Measurements from ENCODE around the gene CHCHD3.

The CHCHD3 gene

GRCh38 chr7:133081599-133082389, at the start of gene CHCHD3:
CHCHD3 (minus strand) TSS chr7:133082090; CDS start chr7:133081937, 153 bp downstream.
- peak; percentile 93 for DNase-seq (ENCODE audit: low read depth)

GRCh38 chr7:133130166-133130565, 48.3 kb upstream of the CHCHD3 start:
- DNase-seq (ENCODE audit: low read depth), result no peak

DNA sequence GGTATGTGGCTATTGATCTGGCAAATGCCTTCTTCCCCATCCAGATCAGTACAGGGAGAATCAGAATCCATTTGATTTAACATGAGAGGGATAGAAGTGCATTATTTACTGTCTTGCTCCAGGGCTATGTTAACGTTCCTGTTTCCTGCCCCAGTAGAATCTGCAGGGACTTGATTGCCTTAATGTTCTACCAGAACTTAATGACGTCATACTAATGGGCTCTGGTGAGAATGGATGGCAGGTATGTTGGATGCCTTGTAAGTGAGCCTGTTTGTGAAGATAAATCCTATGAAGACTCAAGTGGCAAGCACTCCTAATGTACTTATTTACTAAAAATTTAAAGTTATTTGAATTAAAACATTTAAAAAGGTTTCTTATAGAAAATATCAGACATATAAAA, 44.5 kb upstream of the CHCHD3 start:
- DNase-seq (ENCODE audit: low read depth), result no peak

- DNase-seq (ENCODE audit: low read depth), result no peak
Observed at GRCh38 chr7:133124974-133125373, 43.1 kb upstream of the CHCHD3 start.

DNA sequence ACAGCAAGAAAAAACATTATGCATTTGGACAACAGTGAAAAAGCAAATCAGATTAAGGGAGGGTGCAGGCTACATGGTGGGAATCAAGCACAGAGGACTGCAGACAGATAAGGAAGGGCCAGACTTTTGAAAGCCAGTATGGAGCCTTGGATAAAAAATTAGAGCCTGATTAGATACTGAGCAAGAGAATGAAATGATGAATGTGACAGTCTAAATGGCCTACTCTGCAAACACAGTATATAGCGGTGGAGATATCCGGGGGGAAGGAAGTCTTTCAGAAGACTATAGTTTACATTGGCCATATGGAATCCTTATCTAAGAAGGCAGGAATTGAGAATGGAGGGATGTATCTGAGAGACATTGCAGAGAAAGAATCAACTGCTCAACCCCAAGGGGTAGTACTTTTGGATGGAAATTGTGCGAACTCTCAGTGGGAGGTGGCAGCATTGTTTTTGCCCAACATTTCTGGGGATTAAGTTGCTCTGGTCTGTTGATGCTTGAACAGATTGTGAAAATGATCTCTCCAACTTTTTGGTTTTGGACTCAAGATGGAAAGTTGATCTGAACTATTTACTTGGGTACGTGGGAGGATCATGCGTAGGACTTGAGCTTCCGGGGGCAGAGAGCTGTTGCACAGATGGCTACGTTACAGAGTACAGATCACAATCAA, 39.4 kb upstream of the CHCHD3 start:
- DNase-seq (ENCODE audit: low read depth), result no peak

- no peak for DNase-seq (ENCODE audit: low read depth)
Observed at GRCh38 chr7:133119067-133119466, 37.2 kb upstream of the CHCHD3 start.

- no peak for DNase-seq (ENCODE audit: low read depth)
Observed at GRCh38 chr7:133118261-133118660, 36.4 kb upstream of the CHCHD3 start.

DNA sequence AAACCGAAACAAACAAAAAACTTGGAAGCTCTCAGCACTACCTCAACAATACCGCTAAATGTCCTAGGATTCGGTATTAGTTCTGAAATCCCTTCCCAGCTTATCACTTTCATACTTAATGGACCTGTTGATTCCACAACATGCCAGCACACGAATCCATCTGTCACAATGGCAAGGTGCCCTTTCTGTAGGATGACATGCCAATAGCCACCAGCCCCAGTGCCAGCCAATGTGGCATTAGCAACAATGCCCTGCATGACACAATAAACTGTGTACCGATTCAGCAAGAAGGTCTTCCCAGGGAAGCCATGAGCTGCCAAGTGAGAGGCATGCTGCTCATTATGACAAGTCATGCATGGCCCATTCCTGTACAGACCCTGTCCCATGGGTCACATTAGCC, 35.6 kb upstream of the CHCHD3 start:
- DNase-seq (ENCODE audit: low read depth), result no peak

GRCh38 chr7:133115596-133115995, 33.7 kb upstream of the CHCHD3 start:
- no peak for DNase-seq (ENCODE audit: low read depth)

- DNase-seq (ENCODE audit: low read depth), result no peak
Observed at GRCh38 chr7:133114519-133114918, 32.6 kb upstream of the CHCHD3 start.

DNA sequence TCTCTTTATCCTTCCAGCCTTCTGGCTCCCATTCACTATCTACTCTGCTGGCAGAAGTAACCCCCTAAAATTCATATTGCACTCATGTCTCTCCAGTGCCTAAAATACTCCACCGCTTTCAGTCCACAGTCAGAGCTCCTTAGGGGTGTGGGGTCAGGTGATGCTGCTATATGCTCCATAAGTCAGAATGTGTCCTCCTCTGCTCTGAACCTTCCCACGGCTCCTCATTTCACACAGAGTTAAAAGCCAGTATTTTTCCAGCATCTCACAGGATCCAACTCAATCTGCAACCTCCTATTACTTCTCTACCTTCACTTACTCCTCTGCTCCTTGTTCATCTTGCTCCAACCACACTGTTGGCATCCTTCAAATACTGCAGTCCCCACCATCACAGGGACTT, 31.1 kb upstream of the CHCHD3 start:
- DNase-seq (ENCODE audit: low read depth), result no peak

- DNase-seq (ENCODE audit: low read depth), result no peak
Observed at GRCh38 chr7:133112335-133112734, 30.4 kb upstream of the CHCHD3 start.

- no peak for DNase-seq (ENCODE audit: low read depth)
Observed at GRCh38 chr7:133110312-133110711, 28.4 kb upstream of the CHCHD3 start.

DNA sequence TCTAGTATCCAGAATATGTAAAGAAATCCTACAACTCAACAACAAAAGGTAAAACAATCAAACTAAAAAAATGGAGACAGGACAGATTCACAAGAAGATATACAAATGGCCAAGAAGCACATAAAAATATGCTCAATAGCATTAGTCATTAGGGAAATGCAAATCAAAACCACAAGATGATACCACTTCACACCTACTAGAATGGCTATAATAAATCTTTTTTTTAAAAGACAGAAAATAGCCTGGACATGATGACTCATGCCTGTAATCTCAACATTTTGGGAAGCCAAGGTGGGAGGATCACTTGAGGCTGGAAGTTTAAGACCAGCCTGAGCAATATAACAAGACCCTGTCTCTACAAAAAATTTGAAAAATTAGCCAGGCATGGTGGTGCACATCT, 27.9 kb upstream of the CHCHD3 start:
- no peak for DNase-seq (ENCODE audit: low read depth)

DNA sequence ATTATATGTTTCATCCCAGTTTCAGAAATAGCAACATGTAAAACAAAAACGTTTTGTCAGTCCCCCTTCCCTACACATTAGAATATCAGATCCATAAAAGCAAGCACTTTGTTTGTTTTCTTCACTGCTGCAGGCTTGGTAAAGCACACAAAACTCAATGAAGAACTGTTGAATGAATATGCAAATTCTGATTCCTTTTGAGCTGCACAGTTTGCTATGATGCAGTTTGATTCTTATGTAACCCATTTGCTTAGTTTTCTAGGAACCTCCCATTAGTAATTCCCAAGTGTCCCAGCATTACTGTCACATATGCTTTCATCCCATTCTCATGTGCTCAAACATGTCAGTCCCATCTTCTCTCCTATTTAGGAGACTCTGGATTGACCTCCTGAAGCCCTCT, 26.1 kb upstream of the CHCHD3 start:
- no peak for DNase-seq (ENCODE audit: low read depth)

- DNase-seq (ENCODE audit: low read depth), result no peak
Observed at GRCh38 chr7:133102276-133103060, 20.6 kb upstream of the CHCHD3 start.

DNA sequence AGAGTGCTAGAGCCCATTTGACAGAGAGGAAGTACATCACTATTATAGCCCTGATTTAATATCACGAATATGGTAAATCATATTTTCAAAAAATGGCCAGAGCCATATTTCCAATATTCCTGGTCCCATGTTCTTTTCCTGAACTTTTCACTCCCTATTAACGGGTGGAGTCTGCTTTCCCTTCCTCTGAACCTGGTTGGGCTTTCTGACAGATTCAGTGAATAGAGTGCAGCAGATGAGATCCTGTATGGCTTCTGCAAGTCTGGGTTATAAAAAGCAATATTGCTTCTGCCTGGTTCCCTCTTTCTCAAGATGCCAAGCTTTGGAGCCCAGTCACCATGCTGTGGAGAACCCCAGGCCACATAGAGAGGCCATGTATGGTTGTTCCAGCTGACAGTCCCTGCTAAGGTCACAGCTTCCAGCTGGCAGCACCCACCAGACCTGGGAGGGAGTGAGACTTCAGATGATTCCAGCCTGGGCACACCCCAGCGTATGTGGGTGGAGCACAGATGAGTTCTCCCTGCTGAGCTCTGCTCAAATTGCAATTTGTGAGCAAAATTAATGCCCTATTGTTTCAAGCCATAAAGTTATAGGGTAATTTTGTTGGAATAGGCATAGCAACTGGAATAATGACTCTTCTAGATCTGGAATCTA, 17.9 kb upstream of the CHCHD3 start:
- DNase-seq (ENCODE audit: low read depth), result no peak

GRCh38 chr7:133095119-133095671, 13.3 kb upstream of the CHCHD3 start:
- DNase-seq (ENCODE audit: low read depth), result no peak

DNA sequence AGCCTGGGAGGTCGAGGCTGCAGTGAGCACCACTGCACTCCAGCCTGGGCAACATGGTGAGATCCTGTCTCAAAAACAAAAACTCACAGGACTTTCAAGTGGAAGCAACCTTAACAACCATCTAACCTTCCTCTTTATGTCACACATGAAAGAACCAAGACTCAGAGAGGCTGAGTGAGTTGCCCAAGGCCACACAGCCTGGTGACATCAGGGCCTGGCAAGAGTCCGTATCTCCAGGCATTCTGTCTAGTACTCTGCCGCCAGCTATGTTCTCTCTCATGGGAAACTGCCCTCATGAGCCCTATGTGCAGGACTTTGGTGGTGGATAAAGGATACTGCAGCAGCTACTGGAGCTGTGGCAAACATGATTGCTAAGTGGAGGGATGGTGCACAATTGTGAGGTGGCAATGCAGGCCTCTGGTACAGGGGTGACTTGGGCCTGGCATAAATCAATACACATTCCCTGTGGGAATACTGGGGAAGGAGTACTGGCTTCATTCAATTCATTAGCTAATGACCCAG, 10.1 kb upstream of the CHCHD3 start:
- DNase-seq (ENCODE audit: low read depth), result no peak

DNA sequence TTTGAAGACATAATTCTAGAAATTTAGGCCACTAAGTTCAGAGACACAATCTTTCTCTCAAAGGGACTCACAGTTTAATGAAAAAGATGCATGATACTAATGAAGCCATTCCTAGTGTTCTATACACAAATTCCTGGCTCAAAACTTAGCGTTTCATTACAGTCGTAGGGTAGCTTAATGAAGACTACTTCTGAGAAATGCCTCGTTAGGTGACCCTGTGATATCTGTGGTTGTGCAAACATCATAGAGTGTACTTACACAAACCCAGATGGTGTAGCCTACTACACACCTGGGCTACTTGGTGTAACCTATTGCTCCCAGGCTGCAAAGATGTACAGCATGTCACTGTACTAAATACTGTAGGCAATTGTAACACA, 488 bp upstream of the CHCHD3 start:
- DNase-seq (ENCODE audit: low read depth), result no peak

DNA sequence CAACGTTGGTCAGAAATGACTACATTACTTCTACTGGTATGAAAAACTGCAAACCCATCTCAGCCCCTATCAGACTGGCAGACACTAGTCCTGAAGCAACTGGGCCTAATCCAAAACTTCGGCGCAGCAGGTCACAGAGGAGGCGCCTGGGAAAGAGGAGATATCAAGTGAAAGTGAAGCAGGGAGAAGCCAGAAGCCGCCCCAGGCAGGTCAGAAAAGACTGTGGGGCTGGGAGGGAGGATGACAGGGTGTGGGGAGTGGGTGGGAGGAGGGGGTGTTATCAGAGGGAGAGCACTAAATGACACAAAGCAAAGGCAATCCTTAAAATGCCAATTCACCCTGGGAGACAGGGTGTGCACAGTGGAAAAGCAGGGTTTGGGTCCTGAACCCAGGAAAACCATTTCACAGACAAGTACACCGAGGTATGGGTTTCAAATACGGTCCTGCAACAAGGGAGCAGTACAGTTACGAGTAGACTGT, 731 bp downstream of the CHCHD3 start:
- no peak for DNase-seq (ENCODE audit: low read depth)

DNA sequence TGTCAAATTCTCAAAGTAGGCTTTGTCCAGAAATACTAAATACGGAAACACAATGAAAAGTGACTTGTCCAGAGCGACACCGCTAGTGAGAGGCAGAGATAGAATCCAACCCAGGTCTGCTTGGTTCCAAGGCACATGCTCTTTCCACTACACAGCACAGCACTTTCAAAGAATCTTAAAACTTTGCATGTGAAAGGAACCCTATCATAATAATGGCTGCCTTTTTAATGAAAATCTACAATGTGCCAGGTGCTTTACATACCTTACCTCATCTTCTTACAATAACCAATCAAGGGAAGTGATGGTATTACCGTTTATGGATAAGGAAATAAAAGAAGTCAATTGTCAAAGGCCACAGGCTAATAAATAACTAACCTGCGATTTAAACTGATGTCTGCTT, 2.6 kb downstream of the CHCHD3 start:
- DNase-seq (ENCODE audit: low read depth), result no peak

Measured in activated gamma-delta T cell treated with anti-CD3 and anti-CD28 coated beads, Interleukin-2, amount 50 U/mL, for 16 hours (primary cell).